ENCODE measurements around the gene ST3GAL6. TPM values are rescaled to one million over a fixed set of nuclear protein-coding genes. Genes with fewer than 3 reads are reported as not detected.

ST3GAL6 gene
- total RNA-seq, 4 donors from 2014 or later, result 7.4 to 15.0 (median 11.3) TPM

- Histone ChIP-seq H3K27me3 (no peaks in the 10 kb centered on the region), H3K9me3 (no peaks in the 10 kb centered on the region), H3K27ac (peak overlapping the region; percentile 77 to 90 (median 82)), H3K36me3 (no peaks in the 10 kb centered on the region), H3K4me3 (peak overlapping the region; percentile 77 to 97 (median 83)), H3K4me1 (peaks cover 7 to 10% of the 10 kb centered on the region in 2 donors)
- ATAC-seq, result peak; percentile 65
- TF ChIP-seq POLR2A (IDR thresholded peaks at IDR 0.05) (peak; percentile 45 to 75), CTCF (IDR thresholded peaks at IDR 0.05 in 4 of 5, conservative IDR thresholded peaks at IDR 0.05 in 1 of 5) (no peak)
- in situ Hi-C loops (cut with MboI; ENCODE audit: low sequenced_read_pairs in 4 of 4) (no loop called here), intact Hi-C loops (cut with DNase I; ENCODE audit: low total_unique reads) (loop anchor here (10.0 kb wide), 1 partner anchor 138 kb away; the partner anchor contains the start of gene CPOX)
- DNase-seq, result peak; percentile 37 to 44
Observed at GRCh38 chr3:98732286-98733052, 30.7 kb upstream of the ST3GAL6 start.

GRCh38 chr3:98733053-98733811, 29.9 kb upstream of the ST3GAL6 start:
- Histone ChIP-seq H3K4me1 (peaks cover 7 to 10% of the 10 kb centered on the region in 2 donors), H3K27me3 (no peaks in the 10 kb centered on the region), H3K27ac (peak overlapping the region; percentile 77 to 90 (median 82)), H3K4me3 (peak overlapping the region; percentile 77 to 97 (median 83)), H3K9me3 (no peaks in the 10 kb centered on the region), H3K36me3 (no peaks in the 10 kb centered on the region)
- TF ChIP-seq POLR2A (IDR thresholded peaks at IDR 0.05) (no peak), CTCF (IDR thresholded peaks at IDR 0.05 in 4 of 5, conservative IDR thresholded peaks at IDR 0.05 in 1 of 5) (no peak)
- DNase-seq (no peak), ATAC-seq (peak; percentile 57 to 58)
- intact Hi-C loops (cut with DNase I; ENCODE audit: low total_unique reads) (loop anchor here (10.0 kb wide), 1 partner anchor 138 kb away; the partner anchor contains the start of gene CPOX), in situ Hi-C loops (cut with MboI; ENCODE audit: low sequenced_read_pairs in 4 of 4) (no loop called here)

GRCh38 chr3:98733812-98734281, 29.3 kb upstream of the ST3GAL6 start:
- Histone ChIP-seq H3K4me3 (peak overlapping the region; percentile 77 to 97 (median 83)), H3K9me3 (no peaks in the 10 kb centered on the region), H3K36me3 (no peaks in the 10 kb centered on the region), H3K27me3 (no peaks in the 10 kb centered on the region), H3K4me1 (peaks cover 7 to 10% of the 10 kb centered on the region in 2 donors), H3K27ac (peak overlapping the region; percentile 77 to 90 (median 82))
- ATAC-seq, result peak; percentile 40 to 55
- in situ Hi-C loops (cut with MboI; ENCODE audit: low sequenced_read_pairs in 4 of 4) (no loop called here), intact Hi-C loops (cut with DNase I; ENCODE audit: low total_unique reads) (loop anchor here (10.0 kb wide), 1 partner anchor 139 kb away; the partner anchor contains the start of gene CPOX)
- no peak for TF ChIP-seq CTCF (IDR thresholded peaks at IDR 0.05 in 4 of 5, conservative IDR thresholded peaks at IDR 0.05 in 1 of 5)
- no peak for TF ChIP-seq POLR2A (IDR thresholded peaks at IDR 0.05)
- peak in 1 of 2 donors; percentile 4 for DNase-seq

- no peak for DNase-seq
- Histone ChIP-seq H3K4me3 (peak overlapping the region; percentile 77 to 97 (median 83)), H3K36me3 (no peaks in the 10 kb centered on the region), H3K27ac (peak overlapping the region in 1 of 4 donors; percentile 90), H3K27me3 (no peaks in the 10 kb centered on the region), H3K4me1 (peaks cover 7 to 10% of the 10 kb centered on the region in 2 donors), H3K9me3 (no peaks in the 10 kb centered on the region)
- ATAC-seq, result no peak
- intact Hi-C loops (cut with DNase I; ENCODE audit: low total_unique reads), result loop anchor here (10.0 kb wide), 1 partner anchor 140 kb away; the partner anchor contains the start of gene CPOX
- in situ Hi-C loops (cut with MboI; ENCODE audit: low sequenced_read_pairs in 4 of 4), result no loop called here
- no peak for TF ChIP-seq POLR2A (IDR thresholded peaks at IDR 0.05)
- TF ChIP-seq CTCF (IDR thresholded peaks at IDR 0.05 in 4 of 5, conservative IDR thresholded peaks at IDR 0.05 in 1 of 5), result no peak
Observed at GRCh38 chr3:98734306-98734705, 28.8 kb upstream of the ST3GAL6 start.

Data from gastrocnemius medialis (tissue), 4 donors.